Heart left ventricle (tissue), 16 donors: ENCODE data around the gene FAM53B. TPM values are rescaled to one million over a fixed set of nuclear protein-coding genes. Genes with fewer than 3 reads are reported as not detected.

Source experiments
- ATAC-seq, 4 donors: fragments of 200-7000 bp; cut with Tn5 transposase; one replicate each; pipeline ENCODE4 v1.9.1; 2020 to 2022; ENCODE audit warnings: moderate library complexity in 4 of 4, mild to moderate bottlenecking in 3 of 4, moderate number of reproducible peaks in 1 of 4
- DNase-seq, 5 donors: peaks; one replicate each; pipeline ENCODE4 v3.0.0-alpha.2; 2020
- H3K27ac ChIP-seq, 12 donors: fragments of 200-600 bp; sonication (generic) in 4 of 12; one replicate each; pipeline versions ENCODE4 v1.5.0 to v1.8.0; 2016 to 2022; ENCODE audit warnings: mild to moderate bottlenecking in 2 of 12
- H3K27me3 ChIP-seq, 9 donors: fragments of 200-600 bp; sonication (generic) in 2 of 9; one replicate each; pipeline versions ENCODE4 v1.5.1 to v1.8.0; 2016 to 2022; ENCODE audit warnings: mild to moderate bottlenecking in 3 of 9
- H3K36me3 ChIP-seq, 9 donors: fragments of 200-600 bp; sonication (generic) in 2 of 9; one replicate each; pipeline versions ENCODE4 v1.5.0 to v1.8.0; 2018 to 2022; ENCODE audit warnings: mild to moderate bottlenecking in 2 of 9
- H3K4me1 ChIP-seq, 12 donors: fragments of 200-600 bp; sonication (generic) in 4 of 12; one replicate each; pipeline versions ENCODE4 v1.5.0 to v1.8.0; 2016 to 2022; ENCODE audit warnings: mild to moderate bottlenecking in 3 of 12
- H3K4me3 ChIP-seq, 12 donors: fragments of 200-600 bp; sonication (generic) in 4 of 12; one replicate each; pipeline versions ENCODE4 v1.5.0 to v1.8.0; 2017 to 2022; ENCODE audit warnings: mild to moderate bottlenecking in 9 of 12, moderate library complexity in 4 of 12
- H3K9me3 ChIP-seq, 12 donors: fragments of 200-600 bp; sonication (generic) in 4 of 12; one replicate each; pipeline versions ENCODE4 v1.5.0 to v1.8.0; 2016 to 2022; ENCODE audit warnings: mild to moderate bottlenecking in 1 of 12
- CTCF ChIP-seq, 12 donors: fragments of 200-600 bp; sonication (generic) in 4 of 12; IDR thresholded peaks; one replicate each; pipeline versions ENCODE4 v1.5.0 to v1.8.0; 2018 to 2022; ENCODE audit warnings: antibody characterized with exemption in 12 of 12, mild to moderate bottlenecking in 5 of 12
- POLR2A ChIP-seq, 2 donors: fragments of 450-650 bp; IDR thresholded peaks; one replicate each; pipeline ENCODE4 v1.6.1; 2017; ENCODE audit warnings: antibody characterized with exemption in 2 of 2, mild to moderate bottlenecking in 2 of 2, moderate library complexity in 2 of 2
- WGBS, 4 donors: extraction: QIAGEN DNeasy Blood & Tissue Kit in 2 of 4; methylation state at CpG; one replicate each; pipeline versions ENCODE4 v1.1.5 to v1.1.7; 2013 to 2018; 5-methylcytosine and 5-hydroxymethylcytosine counted together
- intact Hi-C, 10 donors: fragments of 100-400 bp; cut with DNase I; formaldehyde crosslinking; loops; one replicate each; pipeline versions ENCODE4 v1.11.1 to v1.14.2; 2022
- polyA plus RNA-seq, 2 donors: library from polyadenylated mRNA; stranded (reverse); fragments of 200-250 nt; gene quantifications; one replicate each; pipeline ENCODE4 v1.2.3, GENCODE V29; 2013
- total RNA-seq, 9 donors: library from RNA; depleted of rRNA in 2 of 9; stranded (reverse); fragments of >200 nt in 2 of 9; fragmentation: NEBNext Ultra II Directional in 3 of 9; extraction: Animal tissue kit (Norgen Biotek cat#: 25700) in 3 of 9; gene quantifications; one replicate each; pipeline versions ENCODE4 v1.1.0 to v1.2.4, GENCODE V29; 2016 to 2023
- donor health status: ischemic (EF 13 %, LVEDD 7.1; RV severe dilation, severe dysfunction).
- donor health status: healthy with polysubstance abuse.
- donor health status: DM: no; HTN: yes; CAD: no.
- donor health status: DM: no; HTN: no; CAD: no.
- donor health status: ischemic (EF 25% LVEDD 6.9; RV normal size, moderate dysfunction).
- donor health status: ischemic (EF 25% LVEDD 5.7; RV mildly dilated, moderate dysfunction).
- donor health status: healthy.
- donor health status: DM: yes; HTN: yes; CAD: no.
- donor health status: ischemic (EF 35%, LVEDD 5.7; RV mildly dilated, moderate dysfunction).
- donor health status: nonischemic (EF 11% LVEDD 7.7; RV severe dilation, severe dysfunction).
- donor health status: DM: yes; HTN: yes; CAD: no.
- donor health status: PGD.
- donor health status: ischemic (EF 29% LVEDD 5.4; RV normal size, mild dysfunction).
- donor health status: nonischemic (EF 23%, LVEDD 6.1; RV moderate dilation, normal function).

The FAM53B gene
- total and polyA plus RNA-seq, 11 donors, result 23.7 to 57.7 (median 35.5) TPM

- ATAC-seq (peak in 1 of 4 donors; percentile 17), DNase-seq (peak in 3 of 5 donors; percentile 44 to 60 (median 46))
- Histone ChIP-seq H3K27me3 (no peaks in the 10 kb centered on the region), H3K4me3 (no peak overlapping the region), H3K27ac (peak overlapping the region; percentile 68 to 93 (median 82)), H3K4me1 (peaks cover 29 to 100% (median 97%) of the 10 kb centered on the region in 12 donors), H3K9me3 (no peaks in the 10 kb centered on the region), H3K36me3 (peaks cover 0 to 5% (median 0%) of the 10 kb centered on the region in 9 donors)
- 51 to 64% (median 56%) methylated on average over 16 to 20 of the region's 20 CpGs for WGBS, 4 donors
- intact Hi-C loops, result loop anchor here in 2 of 10 donors (5.0 kb wide), 2 partner anchors 52 to 77 kb away; no protein-coding TSS in a partner anchor
- TF ChIP-seq CTCF (IDR thresholded peaks at IDR 0.05), result peak in 1 of 12 donors; percentile 8
- no peak for TF ChIP-seq POLR2A (IDR thresholded peaks at IDR 0.05)
Observed at GRCh38 chr10:124724279-124725027, 19.7 kb downstream of the FAM53B start.

GRCh38 chr10:124723826-124724225, 20.4 kb downstream of the FAM53B start:
- WGBS, 4 donors, result 21 to 51% (median 46%) methylated on average over 9 of the region's 9 CpGs
- peaks cover 33 to 100% (median 97%) of the 10 kb centered on the region in 12 donors for H3K4me1 ChIP-seq

GRCh38 chr10:124722798-124723783, 21.1 kb downstream of the FAM53B start:
- 24 to 42% (median 29%) methylated on average over 8 of the region's 8 CpGs for WGBS, 4 donors
- peak in 3 of 5 donors; percentile 61 to 81 (median 81) for DNase-seq
- peak in 1 of 2 donors; percentile 12 for TF ChIP-seq POLR2A (IDR thresholded peaks at IDR 0.05)
- no peak for TF ChIP-seq CTCF (IDR thresholded peaks at IDR 0.05)
- Histone ChIP-seq H3K4me1 (peaks cover 34 to 100% (median 97%) of the 10 kb centered on the region in 12 donors), H3K27me3 (no peaks in the 10 kb centered on the region), H3K27ac (peak overlapping the region; percentile 68 to 93 (median 82)), H3K9me3 (no peaks in the 10 kb centered on the region), H3K4me3 (peak overlapping the region in 2 of 12 donors; percentile 3 to 11), H3K36me3 (peaks cover 0 to 5% (median 0%) of the 10 kb centered on the region in 9 donors)
- ATAC-seq, result peak; percentile 17 to 58 (median 49)
- intact Hi-C loops, result loop anchor here in 3 of 10 donors (2.0 to 5.0 kb wide), 4 partner anchors 14 to 76 kb away; no protein-coding TSS in a partner anchor

More at GRCh38 chr10:124723826-124724225, 20.4 kb downstream of the FAM53B start:
- H3K27me3 ChIP-seq, result no peaks in the 10 kb centered on the region
- peak overlapping the region in 2 of 12 donors; percentile 3 to 11 for H3K4me3 ChIP-seq
- DNase-seq, result no peak
- no peak for ATAC-seq
- H3K36me3 ChIP-seq, result peaks cover 0 to 5% (median 0%) of the 10 kb centered on the region in 9 donors
- intact Hi-C loops, result loop anchor here in 3 of 10 donors (2.0 to 5.0 kb wide), 4 partner anchors 13 to 77 kb away; no protein-coding TSS in a partner anchor
- no peaks in the 10 kb centered on the region for H3K9me3 ChIP-seq
- H3K27ac ChIP-seq, result peak overlapping the region; percentile 68 to 93 (median 82)
- TF ChIP-seq CTCF (IDR thresholded peaks at IDR 0.05), result no peak
- TF ChIP-seq POLR2A (IDR thresholded peaks at IDR 0.05), result no peak
